ENCODE data around the gene TOR3A.
"Not testable (repeated sequence)": the region's sequence is repeated elsewhere in the genome, so short reads cannot be mapped to it uniquely, and the experiment has no call there.

The TOR3A gene

DNA sequence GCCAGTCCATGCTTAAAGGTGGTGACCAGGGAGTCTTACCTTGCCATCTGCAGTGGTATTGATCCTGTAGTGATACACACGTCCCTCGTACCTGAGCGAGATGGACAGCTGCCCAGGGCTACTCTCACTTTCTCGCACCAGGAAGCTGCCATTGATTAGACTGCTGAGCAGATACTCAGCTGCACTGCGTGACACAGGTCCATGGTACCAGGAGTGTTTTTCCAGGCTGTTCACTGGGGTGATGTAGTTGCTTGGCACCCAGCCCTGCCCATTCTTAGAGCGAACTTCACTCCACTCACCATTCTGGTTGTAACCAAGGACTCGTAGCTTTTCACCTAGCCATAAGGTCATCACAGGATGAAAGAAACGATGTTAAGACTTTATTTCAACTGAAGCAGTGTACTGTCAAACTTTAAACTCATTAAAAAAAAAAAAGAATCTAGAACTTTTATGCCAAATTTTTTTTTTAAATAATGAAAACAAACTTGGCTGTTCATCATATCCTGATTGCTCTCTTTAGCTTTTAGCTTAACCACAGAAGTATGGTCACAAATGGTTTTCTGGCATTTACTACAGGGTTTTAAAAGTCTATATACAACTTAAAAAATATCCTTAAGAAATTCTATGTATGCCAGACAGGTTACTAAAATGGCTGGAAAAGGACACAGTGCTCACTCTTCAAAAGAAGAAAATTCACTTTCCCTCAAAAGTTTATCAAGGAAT is 44.6 kb downstream of the TOR3A start:
- H3K4me1 ChIP-seq (ENCODE audit: control insufficient read depth, insufficient read depth, low read length) = no peaks in the 10 kb centered on the region
- no peak overlapping the region for H3K27ac ChIP-seq (ENCODE audit: low read depth, low read length)

DNA sequence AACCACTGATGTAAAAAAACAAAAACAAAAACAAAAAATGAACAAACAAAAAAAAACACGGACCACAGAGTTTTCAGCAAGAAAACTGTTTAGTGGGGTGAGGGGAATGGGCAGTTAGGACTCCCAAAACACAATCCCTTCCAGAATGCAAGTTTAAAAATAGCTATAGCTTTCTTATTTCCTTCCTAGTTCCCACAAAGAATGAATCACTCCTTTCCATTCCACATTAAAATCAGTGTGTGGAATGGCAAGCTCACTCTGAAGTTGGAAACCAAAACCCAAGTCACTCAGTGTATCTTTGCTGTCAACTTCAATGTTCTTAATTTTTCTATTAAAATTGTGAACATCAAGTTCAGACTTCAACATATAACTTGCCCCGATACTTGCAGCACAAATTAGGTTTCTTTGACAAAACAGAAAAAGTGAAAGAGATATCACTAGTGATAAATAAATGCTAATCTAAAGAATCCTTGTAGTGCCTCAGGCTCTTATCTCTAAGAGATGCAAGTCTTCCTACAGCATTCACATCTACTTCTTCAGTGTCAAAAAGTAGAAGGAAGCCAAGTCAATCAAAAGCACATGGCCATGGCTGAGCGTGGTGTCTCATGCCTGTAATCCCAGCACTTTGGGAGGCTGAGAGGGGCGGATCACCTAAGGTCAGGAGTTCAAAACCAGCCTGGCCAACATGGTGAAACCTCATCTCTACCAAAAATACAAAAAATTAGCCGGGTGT is 45.5 kb downstream of the TOR3A start:
- Histone ChIP-seq H3K9ac (ENCODE audit: low read length) (no peak overlapping the region), H3K36me3 (ENCODE audit: control insufficient read depth, insufficient read depth, low read length) (peaks cover 2% of the 10 kb centered on the region), H3K4me3 (ENCODE audit: low read length) (no peak overlapping the region), H3K27me3 (ENCODE audit: control insufficient read depth, insufficient read depth, low read length) (no peaks in the 10 kb centered on the region), H3K27ac (ENCODE audit: low read depth, low read length) (no peak overlapping the region), H3K4me1 (ENCODE audit: control insufficient read depth, insufficient read depth, low read length) (no peaks in the 10 kb centered on the region)

More for the DNA sequence above, 44.6 kb downstream of the TOR3A start:
- H3K9ac ChIP-seq (ENCODE audit: low read length) = no peak overlapping the region
- H3K27me3 ChIP-seq (ENCODE audit: control insufficient read depth, insufficient read depth, low read length) = no peaks in the 10 kb centered on the region
- peaks cover 2% of the 10 kb centered on the region for H3K36me3 ChIP-seq (ENCODE audit: control insufficient read depth, insufficient read depth, low read length)
- no peak overlapping the region for H3K4me3 ChIP-seq (ENCODE audit: low read length)

DNA sequence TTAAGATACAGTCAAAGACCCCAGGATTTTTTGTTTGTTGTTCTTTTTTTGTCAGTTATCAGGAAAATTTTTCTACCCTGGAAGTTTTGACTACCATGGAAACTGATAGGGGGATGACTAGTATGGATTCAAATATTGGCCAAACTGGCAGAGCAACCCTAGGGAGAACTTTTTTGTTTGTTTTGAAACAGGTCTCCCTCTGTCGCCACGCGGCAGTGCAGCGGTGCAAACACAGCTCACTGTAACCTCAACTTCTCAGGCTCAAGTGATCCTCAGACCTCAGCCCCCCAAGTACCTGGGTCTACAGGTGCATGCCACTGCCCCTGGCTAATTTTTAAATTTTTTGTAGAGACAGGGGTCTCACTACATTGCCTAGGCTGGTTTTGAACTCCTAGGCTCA is 46.6 kb downstream of the TOR3A start:
- no peaks in the 10 kb centered on the region for H3K27me3 ChIP-seq (ENCODE audit: control insufficient read depth, insufficient read depth, low read length)
- no peak overlapping the region for H3K27ac ChIP-seq (ENCODE audit: low read depth, low read length)
- peaks cover 2% of the 10 kb centered on the region for H3K36me3 ChIP-seq (ENCODE audit: control insufficient read depth, insufficient read depth, low read length)
- H3K9ac ChIP-seq (ENCODE audit: low read length) = no peak overlapping the region
- H3K4me3 ChIP-seq (ENCODE audit: low read length) = no peak overlapping the region
- H3K4me1 ChIP-seq (ENCODE audit: control insufficient read depth, insufficient read depth, low read length) = no peaks in the 10 kb centered on the region

DNA sequence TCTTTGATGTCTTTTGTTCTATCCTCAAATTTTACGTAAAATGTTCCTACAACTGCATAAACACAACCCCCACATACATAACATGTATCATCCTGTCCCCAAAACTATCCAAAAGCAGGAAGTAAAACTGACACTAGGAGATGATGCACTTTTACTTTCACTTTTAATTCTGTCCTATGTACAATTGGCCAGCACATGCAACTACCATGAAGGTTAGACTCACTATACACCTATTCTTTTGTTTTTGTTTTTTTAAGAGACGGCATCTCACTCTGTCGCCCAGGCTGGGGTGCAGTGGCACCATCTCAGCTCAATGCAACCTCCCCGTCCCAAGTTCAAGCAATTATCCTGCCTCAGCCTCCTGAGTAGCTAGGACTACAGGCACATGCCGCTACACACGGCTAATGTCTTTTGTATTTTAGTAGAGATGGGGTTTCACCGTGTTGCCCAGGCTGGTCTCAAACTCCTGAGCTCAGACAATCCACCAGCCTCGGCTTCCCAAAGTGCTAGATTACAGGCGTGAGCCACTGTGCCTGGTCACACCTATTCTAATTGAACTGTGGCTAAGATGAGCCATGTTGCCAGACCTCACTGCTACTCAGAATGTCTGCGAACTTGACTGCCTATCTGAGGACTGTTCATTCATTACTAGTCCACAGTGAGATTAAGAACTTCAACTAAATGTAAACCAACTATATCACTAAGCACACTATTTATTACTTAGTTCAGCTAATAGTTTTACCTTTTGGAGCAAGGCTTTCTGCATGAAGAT is 48.0 kb downstream of the TOR3A start:
- H3K27ac ChIP-seq (ENCODE audit: low read depth, low read length) = peak overlapping the region; percentile 52

DNA sequence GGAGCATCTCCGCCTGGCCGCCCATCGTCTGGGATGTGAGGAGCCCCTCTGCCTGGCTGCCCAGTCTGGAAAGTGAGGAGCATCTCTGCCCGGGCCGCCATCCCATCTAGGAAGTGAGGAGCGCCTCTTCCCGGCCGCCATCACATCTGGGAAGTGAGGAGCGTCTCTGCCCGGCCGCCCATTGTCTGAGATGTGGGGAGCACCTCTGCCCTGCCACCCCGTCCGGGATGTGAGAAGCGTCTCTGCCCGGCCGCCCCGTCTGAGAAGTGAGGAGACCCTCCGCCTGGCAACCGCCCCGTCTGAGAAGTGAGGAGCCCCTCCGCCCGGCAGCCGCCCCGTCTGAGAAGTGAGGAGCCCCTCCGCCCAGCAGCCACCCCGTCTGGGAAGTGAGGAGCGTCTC is 53.3 kb downstream of the TOR3A start:
- H3K4me3 ChIP-seq (ENCODE audit: low read length); H3K4me1 ChIP-seq (ENCODE audit: control insufficient read depth, insufficient read depth, low read length); H3K27ac ChIP-seq (ENCODE audit: low read depth, low read length); H3K36me3 ChIP-seq (ENCODE audit: control insufficient read depth, insufficient read depth, low read length); H3K9ac ChIP-seq (ENCODE audit: low read length); H3K27me3 ChIP-seq (ENCODE audit: control insufficient read depth, insufficient read depth, low read length): not testable (repeated sequence)

More for the DNA sequence above, 48.0 kb downstream of the TOR3A start:
- Histone ChIP-seq H3K4me1 (ENCODE audit: control insufficient read depth, insufficient read depth, low read length) (no peaks in the 10 kb centered on the region), H3K4me3 (ENCODE audit: low read length) (peak overlapping the region; percentile 30), H3K27me3 (ENCODE audit: control insufficient read depth, insufficient read depth, low read length) (no peaks in the 10 kb centered on the region), H3K36me3 (ENCODE audit: control insufficient read depth, insufficient read depth, low read length) (peaks cover 2% of the 10 kb centered on the region), H3K9ac (ENCODE audit: low read length) (no peak overlapping the region)

DNA sequence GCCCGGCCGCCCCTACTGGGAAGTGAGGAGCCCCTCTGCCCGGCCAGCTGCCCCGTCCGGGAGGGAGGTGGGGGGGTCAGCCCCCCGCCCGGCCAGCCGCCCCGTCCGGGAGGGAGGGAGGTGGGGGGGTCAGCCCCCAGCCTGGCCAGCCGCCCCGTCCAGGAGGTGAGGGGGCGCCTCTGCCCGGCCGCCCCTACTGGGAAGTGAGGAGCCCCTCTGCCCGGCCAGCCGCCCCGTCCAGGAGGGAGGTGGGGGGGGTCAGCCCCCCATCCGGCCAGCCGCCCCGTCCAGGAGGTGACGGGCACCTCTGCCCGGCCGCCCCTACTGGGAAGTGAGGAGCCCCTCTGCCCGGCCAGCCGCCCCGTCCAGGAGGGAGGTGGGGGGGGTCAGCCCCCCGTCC is 53.8 kb downstream of the TOR3A start:
- not testable (repeated sequence) for H3K4me1 ChIP-seq (ENCODE audit: control insufficient read depth, insufficient read depth, low read length); H3K4me3 ChIP-seq (ENCODE audit: low read length); H3K27me3 ChIP-seq (ENCODE audit: control insufficient read depth, insufficient read depth, low read length); H3K27ac ChIP-seq (ENCODE audit: low read depth, low read length); H3K36me3 ChIP-seq (ENCODE audit: control insufficient read depth, insufficient read depth, low read length); H3K9ac ChIP-seq (ENCODE audit: low read length)

DNA sequence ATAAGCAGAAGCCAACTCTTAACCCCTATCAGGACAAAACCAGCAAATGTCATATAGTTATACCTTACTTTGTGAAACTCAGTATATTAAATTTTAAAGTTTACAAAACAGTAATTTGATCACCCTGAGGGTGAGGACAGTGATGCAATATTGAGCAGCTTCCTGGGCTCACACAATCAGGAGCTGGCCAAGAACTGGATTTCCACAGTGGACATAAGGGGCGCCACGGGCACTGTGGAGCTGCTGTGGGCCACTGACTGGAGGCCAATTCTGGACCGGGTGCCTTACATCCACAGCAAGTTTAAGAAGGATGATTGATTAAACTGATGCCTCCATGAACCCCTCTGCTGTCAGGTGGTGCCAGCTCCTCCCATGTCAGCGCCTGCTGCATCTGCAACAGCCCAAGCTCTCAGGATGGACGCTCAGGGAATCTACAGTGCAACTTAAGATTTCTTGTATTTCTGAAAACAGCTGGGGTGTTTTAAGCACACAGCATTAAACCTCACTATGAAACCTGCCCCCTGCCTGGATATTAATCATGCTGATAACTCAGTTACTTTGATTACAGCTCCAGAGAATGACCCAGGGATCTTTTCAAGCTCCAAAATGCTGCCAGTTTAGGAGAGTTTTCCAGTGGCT is 55.9 kb downstream of the TOR3A start:
- Histone ChIP-seq H3K4me3 (ENCODE audit: low read length) (no peak overlapping the region), H3K27ac (ENCODE audit: low read depth, low read length) (no peak overlapping the region), H3K27me3 (ENCODE audit: control insufficient read depth, insufficient read depth, low read length) (no peaks in the 10 kb centered on the region), H3K36me3 (ENCODE audit: control insufficient read depth, insufficient read depth, low read length) (no peaks in the 10 kb centered on the region), H3K9ac (ENCODE audit: low read length) (no peak overlapping the region), H3K4me1 (ENCODE audit: control insufficient read depth, insufficient read depth, low read length) (no peaks in the 10 kb centered on the region)

DNA sequence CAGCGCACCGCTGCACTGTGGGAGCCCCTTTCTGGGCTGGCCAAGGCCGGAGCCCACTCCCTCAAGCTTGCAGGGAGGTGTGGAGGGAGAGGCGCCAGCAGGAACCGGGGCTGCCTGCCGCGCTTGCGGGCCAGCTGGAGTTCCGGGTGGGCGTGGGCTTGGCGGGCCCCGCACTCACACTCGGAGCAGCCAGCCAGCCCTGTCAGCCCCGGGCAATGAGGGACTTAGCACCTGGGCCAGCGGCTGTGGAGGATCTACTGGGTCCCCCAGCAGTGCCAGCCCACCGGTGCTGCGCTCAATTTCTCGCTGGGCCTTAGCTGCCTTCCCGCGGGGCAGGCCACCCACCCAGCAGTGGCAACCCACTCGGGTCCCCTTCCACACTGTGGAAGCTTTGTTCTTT is 56.9 kb downstream of the TOR3A start:
- H3K27me3 ChIP-seq (ENCODE audit: control insufficient read depth, insufficient read depth, low read length); H3K36me3 ChIP-seq (ENCODE audit: control insufficient read depth, insufficient read depth, low read length); H3K4me1 ChIP-seq (ENCODE audit: control insufficient read depth, insufficient read depth, low read length); H3K4me3 ChIP-seq (ENCODE audit: low read length); H3K9ac ChIP-seq (ENCODE audit: low read length); H3K27ac ChIP-seq (ENCODE audit: low read depth, low read length): not testable (repeated sequence)

DNA sequence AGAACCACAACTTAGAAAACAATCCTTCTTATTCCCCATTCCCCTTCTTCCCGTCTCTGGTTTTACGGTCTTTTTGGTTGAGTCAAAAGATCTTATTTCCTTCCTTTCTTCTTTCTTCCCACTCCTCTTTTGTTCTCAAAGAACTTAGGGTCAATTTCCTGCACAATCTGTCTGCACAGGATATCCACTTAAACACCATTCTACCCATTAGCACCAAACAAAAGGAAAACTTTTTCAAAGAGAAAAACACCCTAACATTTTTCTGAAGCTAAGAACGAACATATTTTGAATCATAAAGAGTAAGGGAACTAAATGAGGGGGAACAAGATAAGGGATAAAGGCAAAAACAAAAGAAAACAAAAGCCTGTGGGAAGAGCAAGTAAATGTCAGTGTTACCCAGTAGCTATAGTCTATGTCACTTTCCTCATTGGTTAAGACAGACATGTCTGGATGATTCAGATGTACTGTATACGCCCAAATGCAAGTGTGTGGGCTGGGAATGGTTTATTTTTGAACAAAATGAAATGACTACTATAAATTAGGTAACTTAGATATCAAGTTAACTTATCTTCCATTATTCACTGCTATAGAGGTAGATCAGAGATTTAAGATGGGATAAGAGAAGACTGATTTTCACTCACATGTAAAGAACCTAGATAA is 59.9 kb downstream of the TOR3A start:
- Histone ChIP-seq H3K4me1 (ENCODE audit: control insufficient read depth, insufficient read depth, low read length) (no peaks in the 10 kb centered on the region), H3K27me3 (ENCODE audit: control insufficient read depth, insufficient read depth, low read length) (no peaks in the 10 kb centered on the region), H3K9ac (ENCODE audit: low read length) (no peak overlapping the region), H3K36me3 (ENCODE audit: control insufficient read depth, insufficient read depth, low read length) (no peaks in the 10 kb centered on the region), H3K4me3 (ENCODE audit: low read length) (no peak overlapping the region), H3K27ac (ENCODE audit: low read depth, low read length) (peak overlapping the region; percentile 48)

DNA sequence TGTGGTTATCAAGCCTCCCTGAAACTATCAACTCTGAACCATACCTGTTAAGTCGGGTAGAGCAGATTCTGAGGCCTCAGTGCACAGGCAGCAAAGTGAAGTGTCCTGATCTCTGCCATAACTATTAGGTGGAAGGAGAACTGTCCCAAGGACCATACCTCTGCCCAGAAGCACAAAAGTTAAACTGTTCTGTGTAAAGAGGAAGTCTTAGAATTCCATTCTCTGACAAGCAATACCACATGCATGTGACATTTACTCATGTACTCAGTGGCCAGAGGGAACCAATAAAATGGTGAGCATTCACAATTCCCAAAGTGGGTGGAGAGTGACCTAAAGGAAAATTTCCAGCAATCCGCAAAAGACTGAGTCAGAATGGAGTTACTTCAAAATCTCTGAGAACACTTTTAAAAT is 61.0 kb downstream of the TOR3A start:
- no peak overlapping the region for H3K4me3 ChIP-seq (ENCODE audit: low read length)
- H3K27ac ChIP-seq (ENCODE audit: low read depth, low read length) = peak overlapping the region; percentile 25
- no peaks in the 10 kb centered on the region for H3K36me3 ChIP-seq (ENCODE audit: control insufficient read depth, insufficient read depth, low read length)
- no peak overlapping the region for H3K9ac ChIP-seq (ENCODE audit: low read length)
- no peaks in the 10 kb centered on the region for H3K27me3 ChIP-seq (ENCODE audit: control insufficient read depth, insufficient read depth, low read length)
- H3K4me1 ChIP-seq (ENCODE audit: control insufficient read depth, insufficient read depth, low read length) = no peaks in the 10 kb centered on the region

DNA sequence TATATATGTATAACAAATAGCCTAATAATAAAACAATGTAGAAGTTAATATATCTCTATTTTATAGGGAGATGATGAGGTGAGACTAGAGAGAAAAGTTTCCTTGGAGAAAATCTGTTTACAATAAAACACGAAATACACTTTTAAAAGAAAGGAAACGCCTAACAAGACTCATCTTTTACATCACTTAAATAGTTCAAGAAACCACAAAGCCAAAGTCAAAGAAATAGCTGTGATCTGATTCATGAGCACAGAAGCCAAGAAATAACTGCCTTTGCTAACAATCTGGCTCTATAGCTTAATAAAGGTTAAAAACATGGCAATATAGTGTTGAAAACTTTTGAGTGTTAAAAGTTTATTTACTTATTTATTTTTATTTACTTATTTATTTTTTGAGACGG is 61.5 kb downstream of the TOR3A start:
- Histone ChIP-seq H3K27ac (ENCODE audit: low read depth, low read length) (peak overlapping the region; percentile 51), H3K27me3 (ENCODE audit: control insufficient read depth, insufficient read depth, low read length) (no peaks in the 10 kb centered on the region), H3K36me3 (ENCODE audit: control insufficient read depth, insufficient read depth, low read length) (no peaks in the 10 kb centered on the region), H3K9ac (ENCODE audit: low read length) (no peak overlapping the region), H3K4me1 (ENCODE audit: control insufficient read depth, insufficient read depth, low read length) (no peaks in the 10 kb centered on the region), H3K4me3 (ENCODE audit: low read length) (no peak overlapping the region)

DNA sequence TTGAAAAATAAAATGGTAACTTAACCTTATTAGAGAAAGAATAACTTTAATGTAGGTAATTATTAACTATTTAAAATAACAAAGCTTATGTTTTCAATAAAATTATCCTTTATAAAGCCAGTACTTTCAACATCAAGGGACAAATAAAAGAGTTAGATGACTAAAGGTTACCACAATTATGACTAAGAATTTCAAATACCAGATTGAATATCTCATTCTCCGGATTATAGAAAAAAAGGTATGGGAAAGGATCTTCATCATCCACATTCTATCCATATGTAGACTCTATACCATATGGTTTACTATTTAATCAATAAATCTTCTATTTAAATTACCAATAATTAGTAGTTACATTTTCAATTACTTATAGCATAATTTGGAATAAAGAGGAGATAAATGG is 62.8 kb downstream of the TOR3A start:
- Histone ChIP-seq H3K27me3 (ENCODE audit: control insufficient read depth, insufficient read depth, low read length) (no peaks in the 10 kb centered on the region), H3K27ac (ENCODE audit: low read depth, low read length) (no peak overlapping the region), H3K9ac (ENCODE audit: low read length) (no peak overlapping the region), H3K4me3 (ENCODE audit: low read length) (no peak overlapping the region), H3K36me3 (ENCODE audit: control insufficient read depth, insufficient read depth, low read length) (no peaks in the 10 kb centered on the region), H3K4me1 (ENCODE audit: control insufficient read depth, insufficient read depth, low read length) (no peaks in the 10 kb centered on the region)

All from rectal smooth muscle tissue (tissue), 1 donor.